HEK293 (cell line): ENCODE data around the gene IGF1R.

ENCODE experiments used
- KLF9 ChIP-seq: fragments of 450-650 bp; formaldehyde crosslinking; IDR thresholded peaks from 2 replicates; pipeline ENCODE4 v1.5.1; 2016; ENCODE audit warnings: missing biosample characterization, missing genetic modification characterization, low read depth
- MYNN ChIP-seq: fragments of 450-650 bp; formaldehyde crosslinking; IDR thresholded peaks from 2 replicates; pipeline ENCODE4 v1.5.1; 2016; ENCODE audit warnings: missing biosample characterization, missing genetic modification characterization, borderline replicate concordance
- YY1 ChIP-seq: fragments of 450-650 bp; formaldehyde crosslinking; IDR thresholded peaks from 2 replicates; pipeline ENCODE4 v1.5.1; 2018; ENCODE audit warnings: missing biosample characterization, missing genetic modification characterization
- ZNF24 ChIP-seq: fragments of 450-650 bp; formaldehyde crosslinking; IDR thresholded peaks from 2 replicates; pipeline ENCODE4 v1.5.1; 2016; ENCODE audit warnings: missing biosample characterization, missing genetic modification characterization
- ZNF37A ChIP-seq: fragments of 450-650 bp; IDR thresholded peaks from 2 replicates; pipeline ENCODE4 v1.5.1; 2018; ENCODE audit warnings: missing biosample characterization, missing genetic modification characterization
- ZNF513 ChIP-seq: fragments of 450-650 bp; IDR thresholded peaks from 2 replicates; pipeline ENCODE4 v1.5.1; 2018; ENCODE audit warnings: missing biosample characterization, missing genetic modification characterization
- ZNF624 ChIP-seq: fragments of 450-650 bp; formaldehyde crosslinking; IDR thresholded peaks from 2 replicates; pipeline ENCODE4 v1.5.1; 2017; ENCODE audit warnings: missing biosample characterization, missing genetic modification characterization
- ZNF664 ChIP-seq: fragments of 450-650 bp; formaldehyde crosslinking; IDR thresholded peaks from 2 replicates; pipeline ENCODE4 v1.5.1; 2016; ENCODE audit warnings: missing biosample characterization, missing genetic modification characterization
- TF ChIP-seq, protein P1 (sequence below): fragments of 450-650 bp; formaldehyde crosslinking; IDR thresholded peaks from 2 replicates; pipeline ENCODE4 v1.5.1; 2016; ENCODE audit warnings: missing biosample characterization, missing genetic modification characterization

DNA sequence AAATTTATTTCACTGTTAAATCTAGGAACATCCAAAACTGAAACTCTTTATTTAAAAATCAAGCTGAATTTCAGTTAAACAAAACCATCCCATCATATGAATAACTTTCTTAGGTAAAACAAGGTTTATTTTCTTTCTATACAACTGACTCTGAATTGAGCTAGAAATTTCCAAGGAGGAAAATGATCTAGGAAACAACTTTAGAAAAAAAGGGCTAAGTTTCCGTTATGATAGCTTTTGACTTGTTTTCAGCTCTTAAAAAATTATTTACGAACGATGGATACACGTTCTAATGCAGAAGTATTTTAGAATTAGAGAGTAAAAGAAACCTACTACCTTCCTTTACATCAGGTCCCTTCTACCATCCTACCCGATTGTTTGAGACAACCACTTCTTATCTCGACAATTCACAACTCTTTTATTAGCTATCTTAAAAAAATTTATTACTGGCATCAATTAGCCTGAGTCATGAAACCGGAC, 1.8 kb upstream of the IGF1R start:
- TF ChIP-seq ZNF24 (tag by site-specific recombination), result no peak
- TF ChIP-seq, protein P1, sequence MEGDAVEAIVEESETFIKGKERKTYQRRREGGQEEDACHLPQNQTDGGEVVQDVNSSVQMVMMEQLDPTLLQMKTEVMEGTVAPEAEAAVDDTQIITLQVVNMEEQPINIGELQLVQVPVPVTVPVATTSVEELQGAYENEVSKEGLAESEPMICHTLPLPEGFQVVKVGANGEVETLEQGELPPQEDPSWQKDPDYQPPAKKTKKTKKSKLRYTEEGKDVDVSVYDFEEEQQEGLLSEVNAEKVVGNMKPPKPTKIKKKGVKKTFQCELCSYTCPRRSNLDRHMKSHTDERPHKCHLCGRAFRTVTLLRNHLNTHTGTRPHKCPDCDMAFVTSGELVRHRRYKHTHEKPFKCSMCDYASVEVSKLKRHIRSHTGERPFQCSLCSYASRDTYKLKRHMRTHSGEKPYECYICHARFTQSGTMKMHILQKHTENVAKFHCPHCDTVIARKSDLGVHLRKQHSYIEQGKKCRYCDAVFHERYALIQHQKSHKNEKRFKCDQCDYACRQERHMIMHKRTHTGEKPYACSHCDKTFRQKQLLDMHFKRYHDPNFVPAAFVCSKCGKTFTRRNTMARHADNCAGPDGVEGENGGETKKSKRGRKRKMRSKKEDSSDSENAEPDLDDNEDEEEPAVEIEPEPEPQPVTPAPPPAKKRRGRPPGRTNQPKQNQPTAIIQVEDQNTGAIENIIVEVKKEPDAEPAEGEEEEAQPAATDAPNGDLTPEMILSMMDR (tag by site-specific recombination), result no peak
- no peak for TF ChIP-seq ZNF513
- TF ChIP-seq ZNF624 (tag by site-specific recombination), result no peak
- no peak for TF ChIP-seq ZNF37A (tag by site-specific recombination)
- no peak for TF ChIP-seq MYNN
- TF ChIP-seq ZNF664, result no peak
- TF ChIP-seq YY1, result no peak
- no peak for TF ChIP-seq KLF9 (tag by site-specific recombination)
